Measurements from ENCODE around the gene NOTCH2. TPM values are rescaled to one million over a fixed set of nuclear protein-coding genes. Genes with fewer than 3 reads are reported as not detected.

Gene NOTCH2
- total and polyA plus RNA-seq, 2 donors (not counting 1 experiment from before 2014, with no cell fraction given), result 32.1 to 184 TPM

GRCh38 chr1:119948342-119949214 is 120.9 kb downstream of the NOTCH2 start:
- Histone ChIP-seq H3K27me3 (replicated peaks in 1 of 4; ENCODE audit: control extremely low read depth in 1 of 4, control insufficient read depth in 3 of 4, insufficient read depth in 4 of 4, low read length in 3 of 4) (no peaks in the 10 kb centered on the region), H3K4me1 (ENCODE audit: control insufficient read depth in 2 of 2, insufficient read depth in 2 of 2, low read length in 2 of 2) (no peaks in the 10 kb centered on the region), H3K4me2 (replicated peaks; ENCODE audit: low read depth, low read length, poor library complexity, severe bottlenecking) (no peak overlapping the region), H4K20me1 (ENCODE audit: control insufficient read depth, insufficient read depth, low read length, poor library complexity, severe bottlenecking) (no peaks in the 10 kb centered on the region), H3K36me3 (replicated peaks in 1 of 2; ENCODE audit: control extremely low read depth in 1 of 2, control insufficient read depth in 1 of 2, extremely low read depth in 1 of 2, insufficient read depth in 2 of 2, low read length in 1 of 2) (peaks cover 9 to 70% of the 10 kb centered on the region in 2 experiments), H3K79me2 (ENCODE audit: control insufficient read depth, insufficient read depth, low read length) (peaks cover 3% of the 10 kb centered on the region), H3K4me3 (ENCODE audit: control extremely low read depth in 1 of 5, extremely low read depth in 1 of 5, insufficient read depth in 1 of 5, low read depth in 2 of 5, low read length in 4 of 5) (no peak overlapping the region), H3K9ac (ENCODE audit: low read length) (no peak overlapping the region), H3K27ac (ENCODE audit: low read length in 2 of 2) (no peak overlapping the region), H3K9me3 (ENCODE audit: control extremely low read depth in 1 of 3, control insufficient read depth in 2 of 3, insufficient read depth in 1 of 3, low read length in 2 of 3) (peaks cover 0 to 1% (median 0%) of the 10 kb centered on the region in 3 donors), H2AFZ (ENCODE audit: insufficient read depth, low read depth, low read length, poor library complexity, severe bottlenecking) (no peak overlapping the region)
- Mint-ChIP-seq H3K27ac (peak overlapping the region; percentile 10), H3K4me3 (no peak overlapping the region), H3K27me3 (no peaks in the 10 kb centered on the region), H3K9me3 (ENCODE audit: insufficient read depth) (no peaks in the 10 kb centered on the region), H3K4me1 (peaks cover 4% of the 10 kb centered on the region)
- peak; percentile 66 for DNase-seq
- intact Hi-C loops (cut with micrococcal nuclease), result loop anchor here (5.0 kb wide), 1 partner anchor 199 kb away; no protein-coding TSS in a partner anchor
- ChIA-PET CTCF (interaction anchor here (0.8 to 2.4 kb wide), 13 partner anchors 9 to 198 kb away, joined by 3 to 13 read pairs (median 4); no protein-coding TSS in a partner anchor), POLR2A (no interaction called here)
- ATAC-seq (ENCODE audit: low read depth), result peak; percentile 75
- 61% methylated on average over 5 of the region's 6 CpGs for WGBS (ENCODE audit: insufficient coverage)
- peak; percentile 78 for TF ChIP-seq CTCF (IDR thresholded peaks at IDR 0.05)
- TF ChIP-seq EZH2 (IDR thresholded peaks at IDR 0.05; ENCODE audit: borderline replicate concordance, insufficient read depth, low read depth, low read length, poor library complexity, severe bottlenecking), result no peak

GRCh38 chr1:119947468-119947867 is 122.0 kb downstream of the NOTCH2 start:
- WGBS (ENCODE audit: insufficient coverage), result 93% methylated on average over 2 of the region's 3 CpGs
- Histone ChIP-seq H3K4me2 (replicated peaks; ENCODE audit: low read depth, low read length, poor library complexity, severe bottlenecking) (no peak overlapping the region), H4K20me1 (ENCODE audit: control insufficient read depth, insufficient read depth, low read length, poor library complexity, severe bottlenecking) (no peaks in the 10 kb centered on the region), H3K9ac (ENCODE audit: low read length) (no peak overlapping the region), H3K79me2 (ENCODE audit: control insufficient read depth, insufficient read depth, low read length) (peaks cover 3% of the 10 kb centered on the region), H3K27me3 (replicated peaks in 1 of 4; ENCODE audit: control extremely low read depth in 1 of 4, control insufficient read depth in 3 of 4, insufficient read depth in 4 of 4, low read length in 3 of 4) (no peaks in the 10 kb centered on the region), H2AFZ (ENCODE audit: insufficient read depth, low read depth, low read length, poor library complexity, severe bottlenecking) (no peak overlapping the region), H3K9me3 (ENCODE audit: control extremely low read depth in 1 of 3, control insufficient read depth in 2 of 3, insufficient read depth in 1 of 3, low read length in 2 of 3) (peaks cover 0 to 1% (median 0%) of the 10 kb centered on the region in 3 donors), H3K4me1 (ENCODE audit: control insufficient read depth in 2 of 2, insufficient read depth in 2 of 2, low read length in 2 of 2) (no peaks in the 10 kb centered on the region), H3K4me3 (ENCODE audit: control extremely low read depth in 1 of 5, extremely low read depth in 1 of 5, insufficient read depth in 1 of 5, low read depth in 2 of 5, low read length in 4 of 5) (no peak overlapping the region), H3K36me3 (replicated peaks in 1 of 2; ENCODE audit: control extremely low read depth in 1 of 2, control insufficient read depth in 1 of 2, extremely low read depth in 1 of 2, insufficient read depth in 2 of 2, low read length in 1 of 2) (peaks cover 9 to 69% of the 10 kb centered on the region in 2 experiments), H3K27ac (ENCODE audit: low read length in 2 of 2) (no peak overlapping the region)
- no peak for ATAC-seq (ENCODE audit: low read depth)
- no peak overlapping the region for H3K27ac Mint-ChIP-seq
- no peaks in the 10 kb centered on the region for H3K9me3 Mint-ChIP-seq (ENCODE audit: insufficient read depth)
- no peaks in the 10 kb centered on the region for H3K27me3 Mint-ChIP-seq
- peaks cover 4% of the 10 kb centered on the region for H3K4me1 Mint-ChIP-seq
- DNase-seq, result no peak
- H3K4me3 Mint-ChIP-seq, result no peak overlapping the region
- intact Hi-C loops (cut with micrococcal nuclease), result loop anchor here (5.0 kb wide), 1 partner anchor 200 kb away; no protein-coding TSS in a partner anchor
- no peak for TF ChIP-seq CTCF (IDR thresholded peaks at IDR 0.05)
- no peak for TF ChIP-seq EZH2 (IDR thresholded peaks at IDR 0.05; ENCODE audit: borderline replicate concordance, insufficient read depth, low read depth, low read length, poor library complexity, severe bottlenecking)
- POLR2A ChIA-PET, result no interaction called here
- CTCF ChIA-PET, result interaction anchor here (0.9 to 1.6 kb wide), 3 partner anchors 20 to 199 kb away, joined by 3 to 4 read pairs (median 3); no protein-coding TSS in a partner anchor
